T-helper 1 cell treated with Interleukin-12 subunit alpha and Interleukin-12 subunit beta and Interleukin-4 antibody, amounts not matched to agents 30 μg/mL and 1 μg/mL, for 36 hours (primary cell): ENCODE results near the gene C1orf122.

Experiments
- H3K27ac Mint-ChIP-seq: one replicate; pipeline ENCODE4 v1.8.0; 2021; ENCODE audit warnings: mild to moderate bottlenecking, mixed read lengths
- H3K27me3 Mint-ChIP-seq: one replicate; pipeline ENCODE4 v1.8.0; 2021; ENCODE audit warnings: low read depth, mixed read lengths
- H3K36me3 Mint-ChIP-seq: one replicate; pipeline ENCODE4 v1.8.0; 2021; ENCODE audit warnings: low read depth, mixed read lengths
- H3K4me1 Mint-ChIP-seq: one replicate; pipeline ENCODE4 v1.8.0; 2021; ENCODE audit warnings: low read depth, mixed read lengths
- H3K4me3 Mint-ChIP-seq: one replicate; pipeline ENCODE4 v1.8.0; 2021; ENCODE audit warnings: mild to moderate bottlenecking, moderate library complexity, mixed read lengths
- H3K9me3 Mint-ChIP-seq: one replicate; pipeline ENCODE4 v1.8.0; 2021; ENCODE audit warnings: mixed read lengths

The C1orf122 gene

GRCh38 chr1:37846647-37847339 is 39.2 kb downstream of the C1orf122 start:
- Mint-ChIP-seq H3K9me3 (no peaks in the 10 kb centered on the region), H3K36me3 (peaks cover 11% of the 10 kb centered on the region), H3K4me1 (peaks cover 23% of the 10 kb centered on the region), H3K4me3 (peak overlapping the region; percentile 43), H3K27me3 (no peaks in the 10 kb centered on the region), H3K27ac (peak overlapping the region; percentile 21)

GRCh38 chr1:37849480-37849879 is 41.9 kb downstream of the C1orf122 start:
- no peak overlapping the region for H3K4me3 Mint-ChIP-seq
- H3K36me3 Mint-ChIP-seq, result peaks cover 17% of the 10 kb centered on the region
- no peak overlapping the region for H3K27ac Mint-ChIP-seq
- H3K9me3 Mint-ChIP-seq, result no peaks in the 10 kb centered on the region
- H3K4me1 Mint-ChIP-seq, result peaks cover 31% of the 10 kb centered on the region
- no peaks in the 10 kb centered on the region for H3K27me3 Mint-ChIP-seq

GRCh38 chr1:37850352-37850955 is 42.9 kb downstream of the C1orf122 start:
- no peaks in the 10 kb centered on the region for H3K27me3 Mint-ChIP-seq
- H3K36me3 Mint-ChIP-seq, result peaks cover 14% of the 10 kb centered on the region
- H3K27ac Mint-ChIP-seq, result no peak overlapping the region
- H3K4me1 Mint-ChIP-seq, result peaks cover 27% of the 10 kb centered on the region
- H3K4me3 Mint-ChIP-seq, result no peak overlapping the region
- H3K9me3 Mint-ChIP-seq, result no peaks in the 10 kb centered on the region

- no peaks in the 10 kb centered on the region for H3K27me3 Mint-ChIP-seq
- peaks cover 23% of the 10 kb centered on the region for H3K4me1 Mint-ChIP-seq
- no peak overlapping the region for H3K4me3 Mint-ChIP-seq
- peaks cover 14% of the 10 kb centered on the region for H3K36me3 Mint-ChIP-seq
- H3K9me3 Mint-ChIP-seq, result no peaks in the 10 kb centered on the region
- no peak overlapping the region for H3K27ac Mint-ChIP-seq
Observed at GRCh38 chr1:37851262-37851661, 43.7 kb downstream of the C1orf122 start.

GRCh38 chr1:37851782-37852210 is 44.2 kb downstream of the C1orf122 start:
- Mint-ChIP-seq H3K27me3 (no peaks in the 10 kb centered on the region), H3K4me3 (no peak overlapping the region), H3K27ac (no peak overlapping the region), H3K4me1 (peaks cover 20% of the 10 kb centered on the region), H3K36me3 (peaks cover 15% of the 10 kb centered on the region), H3K9me3 (no peaks in the 10 kb centered on the region)

- peaks cover 22% of the 10 kb centered on the region for H3K4me1 Mint-ChIP-seq
- H3K27ac Mint-ChIP-seq, result no peak overlapping the region
- no peaks in the 10 kb centered on the region for H3K9me3 Mint-ChIP-seq
- peaks cover 22% of the 10 kb centered on the region for H3K36me3 Mint-ChIP-seq
- no peaks in the 10 kb centered on the region for H3K27me3 Mint-ChIP-seq
- H3K4me3 Mint-ChIP-seq, result no peak overlapping the region
Observed at GRCh38 chr1:37853157-37853556, 45.6 kb downstream of the C1orf122 start.

GRCh38 chr1:37854406-37854805 is 46.8 kb downstream of the C1orf122 start:
- Mint-ChIP-seq H3K9me3 (no peaks in the 10 kb centered on the region), H3K27ac (no peak overlapping the region), H3K4me1 (peaks cover 26% of the 10 kb centered on the region), H3K36me3 (peaks cover 21% of the 10 kb centered on the region), H3K4me3 (no peak overlapping the region), H3K27me3 (no peaks in the 10 kb centered on the region)
